Measurements from ENCODE around the gene ONECUT2. TPM values are rescaled to one million over a fixed set of nuclear protein-coding genes. Genes with fewer than 3 reads are reported as not detected.

The ONECUT2 gene
- total RNA-seq, 1 experiment from 2014 or later = 0.48 TPM

- Histone ChIP-seq H4K5ac (ENCODE audit: insufficient read length, low read depth, low read length) (no peak overlapping the region), H2AFZ (ENCODE audit: low read length) (no peak overlapping the region), H2BK120ac (ENCODE audit: low read depth, low read length, poor library complexity, severe bottlenecking) (no peak overlapping the region), H4K8ac (replicated peaks; ENCODE audit: insufficient read length, low read depth, low read length) (no peak overlapping the region), H3K14ac (ENCODE audit: insufficient read depth, low read length) (no peak overlapping the region), H4K91ac (ENCODE audit: insufficient read length, low read depth, low read length) (no peak overlapping the region), H2BK12ac (ENCODE audit: insufficient read length, low read depth, low read length) (no peak overlapping the region), H3K23me2 (ENCODE audit: insufficient read length, low read depth, low read length, poor library complexity, severe bottlenecking) (no peaks in the 10 kb centered on the region), H3K27me3 (ENCODE audit: insufficient read depth, low read length) (no peaks in the 10 kb centered on the region), H3K4me1 (ENCODE audit: insufficient read depth, low read length) (peaks cover 5% of the 10 kb centered on the region; the same call in 1 of the 2 replicates), H2BK5ac (ENCODE audit: insufficient read length, low read length) (no peak overlapping the region), H3K18ac (ENCODE audit: insufficient read length, low read depth, low read length) (no peak overlapping the region), H3K27ac (ENCODE audit: insufficient read length, low read depth, low read length) (no peak overlapping the region), H4K20me1 (ENCODE audit: control insufficient read depth, insufficient read depth, insufficient read length) (no peaks in the 10 kb centered on the region), H3K9ac (ENCODE audit: extremely low read depth, insufficient read length, low read length) (no peak overlapping the region), H2BK20ac (ENCODE audit: low read depth, low read length, poor library complexity, severe bottlenecking) (no peak overlapping the region), H3K4me2 (ENCODE audit: insufficient read depth, insufficient read length, low read length) (no peak overlapping the region), H3K56ac (ENCODE audit: insufficient read length, low read depth, low read length) (no peak overlapping the region), H2BK15ac (ENCODE audit: low read depth, low read length) (no peak overlapping the region), H3K79me2 (ENCODE audit: insufficient read depth, low read length) (no peaks in the 10 kb centered on the region), H3T11ph (ENCODE audit: low read length) (no peak overlapping the region), H3K9me3 (ENCODE audit: control insufficient read depth, low read depth, low read length) (no peaks in the 10 kb centered on the region), H3K23ac (ENCODE audit: insufficient read length, low read depth, low read length) (no peak overlapping the region), H3K4ac (ENCODE audit: low read depth, low read length) (no peak overlapping the region), H2AK5ac (ENCODE audit: insufficient read length, low read length) (no peak overlapping the region), H3K79me1 (ENCODE audit: insufficient read depth, low read depth, low read length, poor library complexity, severe bottlenecking) (no peaks in the 10 kb centered on the region)
- no peak for TF ChIP-seq CTCF (conservative IDR thresholded peaks at IDR 0.05)
- H3K9me3 Mint-ChIP-seq = no peaks in the 10 kb centered on the region
- no peak overlapping the region for H3K4me3 Mint-ChIP-seq
- no peak overlapping the region; a peak in 2 of 7 replicates for H3K27ac Mint-ChIP-seq
- no peaks in the 10 kb centered on the region for H3K27me3 Mint-ChIP-seq (ENCODE audit: low read depth)
- DNase-seq = no peak
- peaks cover 18 to 22% of the 10 kb centered on the region in 2 experiments for H3K4me1 Mint-ChIP-seq
- H3K36me3 Mint-ChIP-seq (ENCODE audit: insufficient read depth in 1 of 3, low read depth in 3 of 3) = no peaks in the 10 kb centered on the region
Observed at GRCh38 chr18:57534511-57534909, 99.3 kb downstream of the ONECUT2 start.

Measured in H9 (cell line).